Neuron (in vitro differentiated cells): Measurements from ENCODE around the gene GET4.
"Not testable (repeated sequence)": the region's sequence is repeated elsewhere in the genome, so short reads cannot be mapped to it uniquely, and the experiment has no call there.

ENCODE experiments used
- H2AFZ ChIP-seq: one replicate; pipeline ENCODE4 v1.6.1; 2013; ENCODE audit warnings: low read depth, mild to moderate bottlenecking, inconsistent platforms, low read length, moderate library complexity
- H3K27me3 ChIP-seq: one replicate; pipeline ENCODE4 v1.6.1; 2013; ENCODE audit warnings: low read length; ENCODE audit not compliant: insufficient read depth
- H3K36me3 ChIP-seq: one replicate; pipeline ENCODE4 v1.6.1; 2013; ENCODE audit warnings: low read length; ENCODE audit not compliant: insufficient read depth
- H3K4me1 ChIP-seq: one replicate; pipeline ENCODE4 v1.6.1; 2013; ENCODE audit warnings: low read length; ENCODE audit not compliant: insufficient read depth
- H3K4me3 ChIP-seq: 2 replicates; pipeline ENCODE4 v1.5.1; 2013; ENCODE audit warnings: mild to moderate bottlenecking, low read length, moderate library complexity
- H3K9me3 ChIP-seq: one replicate; pipeline ENCODE4 v1.6.1; 2013; ENCODE audit warnings: low read length

The GET4 gene

DNA sequence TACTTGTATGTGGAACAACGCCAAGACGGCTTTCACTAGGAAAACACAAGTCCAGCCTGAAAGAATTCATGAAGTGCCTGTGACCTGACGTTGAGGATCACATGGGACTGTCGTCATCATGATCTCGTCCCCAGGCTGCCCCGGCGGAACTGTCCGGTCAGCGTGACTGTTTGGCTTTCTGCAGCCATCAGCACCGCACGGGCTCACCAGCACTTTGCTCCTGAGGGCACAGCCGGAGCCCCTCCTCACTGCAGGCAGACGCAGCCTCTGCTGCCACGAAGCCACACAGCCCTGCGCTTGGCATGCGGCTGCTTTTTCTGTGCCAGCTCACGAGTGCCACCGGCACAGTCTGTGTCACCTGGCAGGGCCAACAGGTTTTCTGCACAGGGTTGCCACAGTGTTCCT is 9.4 kb upstream of the GET4 start:
- Histone ChIP-seq H3K36me3 (peaks cover 60% of the 10 kb centered on the region), H3K27me3 (no peaks in the 10 kb centered on the region), H3K4me3 (no peak overlapping the region), H2AFZ (no peak overlapping the region), H3K4me1 (no peaks in the 10 kb centered on the region), H3K9me3 (peaks cover 4% of the 10 kb centered on the region)

DNA sequence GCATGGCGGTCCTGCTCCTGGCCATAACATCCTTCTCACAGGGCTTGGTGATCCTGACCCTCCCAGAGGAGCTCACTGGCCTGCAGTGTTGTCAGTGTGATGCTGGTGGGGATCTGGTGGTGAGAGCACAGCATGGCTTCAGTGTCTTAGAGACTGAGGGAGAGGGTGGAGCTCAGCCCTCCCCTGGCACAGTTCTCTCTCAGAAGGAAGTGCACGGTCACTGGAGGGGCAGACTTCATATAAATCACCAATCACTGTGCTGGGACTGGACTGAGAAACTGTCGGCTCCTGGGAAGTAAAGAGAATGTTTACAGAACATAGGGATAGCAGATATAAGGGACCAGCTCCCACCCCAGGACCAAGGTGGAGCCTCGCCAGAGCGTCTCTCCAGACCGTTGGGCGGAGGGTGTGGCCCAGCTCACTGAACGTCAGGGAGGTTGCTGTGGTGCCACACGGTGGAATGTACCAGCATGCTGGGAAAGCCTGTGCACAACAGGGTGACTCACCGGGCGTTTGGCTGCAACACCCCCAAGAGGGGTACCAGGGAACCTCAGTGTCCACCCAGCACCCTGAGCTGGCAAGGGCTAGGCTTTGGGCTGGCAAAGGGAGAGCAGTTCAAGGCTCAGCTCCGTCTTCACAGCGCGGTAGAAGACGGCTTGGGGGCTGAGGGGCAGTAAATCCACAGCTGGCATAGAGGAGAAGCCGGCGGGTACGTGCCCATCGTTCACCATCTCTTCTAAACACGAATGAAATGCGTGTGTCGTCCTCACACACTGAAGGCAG is 8.8 kb upstream of the GET4 start:
- no peaks in the 10 kb centered on the region for H3K27me3 ChIP-seq
- no peak overlapping the region for H3K4me3 ChIP-seq
- peaks cover 60% of the 10 kb centered on the region for H3K36me3 ChIP-seq
- H3K4me1 ChIP-seq, result no peaks in the 10 kb centered on the region
- H3K9me3 ChIP-seq, result peaks cover 2% of the 10 kb centered on the region
- no peak overlapping the region for H2AFZ ChIP-seq

DNA sequence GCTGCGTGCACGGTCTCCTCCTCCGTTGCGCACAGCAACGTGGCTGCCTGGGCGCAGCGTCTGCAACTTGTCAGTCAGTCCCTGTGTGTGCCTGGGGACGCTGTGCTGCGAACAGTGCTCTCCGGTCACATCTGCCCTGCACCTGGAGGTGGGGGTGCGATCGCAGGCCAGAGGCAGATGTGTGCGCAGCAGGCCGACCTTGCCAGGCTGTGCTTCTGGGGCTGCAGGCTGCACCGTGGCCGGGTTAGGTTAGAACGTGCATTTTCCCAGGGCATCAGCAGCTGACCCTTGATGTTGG is 8.2 kb upstream of the GET4 start:
- H2AFZ ChIP-seq, result no peak overlapping the region
- peaks cover 59% of the 10 kb centered on the region for H3K36me3 ChIP-seq
- H3K4me3 ChIP-seq, result no peak overlapping the region
- H3K4me1 ChIP-seq, result no peaks in the 10 kb centered on the region
- H3K9me3 ChIP-seq, result peaks cover 2% of the 10 kb centered on the region
- H3K27me3 ChIP-seq, result no peaks in the 10 kb centered on the region

DNA sequence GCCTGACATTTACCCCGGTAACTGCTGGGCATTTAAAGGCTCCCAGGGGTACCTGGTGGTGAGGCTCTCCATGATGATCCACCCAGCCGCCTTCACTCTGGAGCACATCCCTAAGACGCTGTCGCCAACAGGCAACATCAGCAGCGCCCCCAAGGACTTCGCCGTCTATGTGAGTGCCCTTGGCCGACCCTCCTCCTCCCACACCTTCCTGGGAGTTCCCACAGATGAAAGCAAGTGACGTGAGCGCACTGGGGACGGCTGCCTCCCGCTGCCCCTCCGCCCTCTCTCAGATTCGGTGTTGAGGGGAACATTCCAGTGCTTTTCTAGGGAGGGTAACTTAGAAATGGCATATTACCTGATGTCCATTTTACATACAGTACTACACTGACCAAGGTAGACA is 7.0 kb upstream of the GET4 start:
- H3K36me3 ChIP-seq, result peaks cover 56% of the 10 kb centered on the region
- no peaks in the 10 kb centered on the region for H3K27me3 ChIP-seq
- peaks cover 2% of the 10 kb centered on the region for H3K9me3 ChIP-seq
- H3K4me3 ChIP-seq, result no peak overlapping the region
- no peak overlapping the region for H2AFZ ChIP-seq
- H3K4me1 ChIP-seq, result peaks cover 9% of the 10 kb centered on the region

DNA sequence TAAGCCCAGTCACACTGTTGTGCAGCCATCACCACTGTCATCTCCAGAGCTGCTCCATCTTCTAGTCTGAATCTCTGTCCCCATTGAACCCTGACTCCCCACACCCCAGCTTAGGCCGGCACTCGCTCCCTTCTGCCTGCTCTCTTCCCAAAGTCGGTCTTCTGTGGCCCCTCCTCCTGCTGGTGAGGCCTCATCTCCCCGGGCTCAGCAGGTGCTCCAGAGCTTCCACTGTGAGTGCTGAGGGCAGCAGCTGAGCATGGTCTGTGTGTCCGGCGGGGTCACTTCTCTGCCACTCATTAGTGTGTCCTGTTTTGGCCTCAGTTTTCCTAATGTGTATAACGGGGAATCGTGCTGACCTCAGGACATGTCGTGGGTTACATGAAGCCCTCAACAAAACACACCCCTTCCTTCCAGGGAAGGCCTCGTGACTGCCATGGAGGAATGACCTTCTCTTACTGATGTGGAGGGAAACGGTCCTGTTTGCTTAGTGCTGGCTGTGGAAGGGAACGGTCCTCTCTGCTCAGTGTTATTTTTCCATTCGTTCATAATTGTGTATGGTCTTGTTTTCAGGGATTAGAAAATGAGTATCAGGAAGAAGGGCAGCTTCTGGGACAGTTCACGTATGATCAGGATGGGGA is 4.3 kb upstream of the GET4 start:
- Histone ChIP-seq H3K36me3 (peaks cover 43% of the 10 kb centered on the region), H3K27me3 (no peaks in the 10 kb centered on the region), H3K4me3 (no peak overlapping the region), H2AFZ (no peak overlapping the region), H3K4me1 (peaks cover 10% of the 10 kb centered on the region), H3K9me3 (peaks cover 2% of the 10 kb centered on the region)

DNA sequence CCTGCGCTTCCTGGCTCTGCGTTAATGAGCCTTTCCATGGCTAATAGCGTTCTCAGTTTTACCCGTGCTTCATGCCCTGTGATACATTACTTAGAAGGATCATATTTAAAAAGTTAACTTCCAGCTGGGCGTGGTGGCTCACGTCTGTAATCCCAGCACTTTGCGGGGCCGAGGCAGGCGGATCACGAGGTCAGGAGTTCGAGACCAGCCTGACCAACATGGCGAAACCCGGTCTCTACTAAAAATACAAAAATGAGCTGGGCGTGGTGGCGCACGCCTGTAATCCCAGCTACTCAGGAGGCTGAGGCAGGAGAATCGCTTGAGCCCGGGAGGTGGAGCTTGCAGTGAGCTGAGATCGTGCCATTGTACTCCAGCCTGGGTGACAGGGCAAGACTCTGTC is 3.7 kb upstream of the GET4 start:
- H3K9me3 ChIP-seq, H3K4me3 ChIP-seq, H3K27me3 ChIP-seq, H2AFZ ChIP-seq: not testable (repeated sequence)
- Histone ChIP-seq H3K4me1 (peaks cover 10% of the 10 kb centered on the region), H3K36me3 (peaks cover 38% of the 10 kb centered on the region)

DNA sequence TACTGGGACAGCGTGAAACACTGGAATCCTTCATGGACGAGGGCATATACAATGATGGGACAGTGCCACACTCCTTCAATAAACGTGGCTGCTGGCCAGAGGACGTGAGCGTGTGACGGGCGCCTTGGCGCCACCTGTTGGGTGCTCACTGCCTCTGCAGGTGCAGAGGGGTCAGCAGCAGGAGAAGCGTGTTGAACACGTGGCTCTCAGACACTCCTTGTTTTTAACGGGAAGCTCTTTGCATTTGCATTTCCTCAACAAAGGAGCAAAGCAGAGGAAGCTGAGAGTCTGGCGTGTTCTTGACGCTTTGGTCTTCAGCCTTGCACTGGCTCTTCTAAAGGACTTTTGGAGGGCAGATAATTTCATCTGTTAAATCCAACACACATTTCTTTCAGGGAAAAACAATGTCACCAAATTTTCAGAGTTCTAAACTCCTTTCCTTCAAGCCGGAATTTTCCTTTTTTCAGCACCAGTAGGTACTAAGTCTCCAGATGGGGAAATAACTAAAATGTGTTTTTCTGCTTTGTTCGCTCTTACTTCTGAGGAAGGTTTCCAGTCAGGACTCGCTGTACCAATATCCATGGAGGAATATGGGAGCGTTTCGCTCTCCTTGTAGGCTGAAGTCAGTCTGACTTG is 2.9 kb upstream of the GET4 start:
- Histone ChIP-seq H3K9me3 (peaks cover 2% of the 10 kb centered on the region), H3K36me3 (peaks cover 32% of the 10 kb centered on the region), H2AFZ (no peak overlapping the region), H3K4me3 (no peak overlapping the region), H3K27me3 (no peaks in the 10 kb centered on the region), H3K4me1 (peaks cover 16% of the 10 kb centered on the region)

DNA sequence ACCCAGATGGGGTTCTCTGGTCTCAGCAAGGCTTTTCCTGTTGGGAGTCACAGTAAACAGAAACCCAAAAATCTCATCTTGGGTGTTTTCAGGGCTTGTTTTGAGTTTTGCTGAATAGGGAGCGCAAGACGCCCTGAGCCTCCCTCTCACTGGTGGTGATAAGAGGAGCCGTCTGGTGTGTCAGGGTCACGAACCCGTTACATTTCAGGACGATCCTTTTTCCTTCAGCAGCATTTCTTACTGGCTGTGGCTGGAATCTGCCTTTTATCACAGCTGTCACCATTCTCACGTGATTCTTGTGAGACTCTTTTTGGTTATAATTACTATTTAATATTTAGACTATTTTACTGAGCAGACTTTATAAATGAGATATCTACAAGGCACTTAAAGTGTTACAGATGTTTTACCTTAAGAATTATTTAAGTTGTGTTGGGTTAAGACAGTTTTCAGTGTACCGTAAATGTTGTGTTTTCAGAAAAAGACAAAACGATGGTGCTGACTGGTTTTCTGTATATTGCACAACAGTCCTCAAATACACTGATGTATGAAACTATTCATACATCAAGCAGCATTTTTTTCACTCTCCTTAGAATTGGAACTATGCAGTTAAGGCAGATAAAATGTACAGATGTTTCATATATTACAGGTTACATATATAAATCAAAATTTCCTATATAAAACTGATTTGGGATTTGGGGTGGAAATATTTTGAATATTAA is 2.2 kb upstream of the GET4 start:
- peaks cover 2% of the 10 kb centered on the region for H3K9me3 ChIP-seq
- H3K4me3 ChIP-seq, result no peak overlapping the region
- H3K36me3 ChIP-seq, result peaks cover 28% of the 10 kb centered on the region
- H3K4me1 ChIP-seq, result peaks cover 16% of the 10 kb centered on the region
- H2AFZ ChIP-seq, result no peak overlapping the region
- no peaks in the 10 kb centered on the region for H3K27me3 ChIP-seq

DNA sequence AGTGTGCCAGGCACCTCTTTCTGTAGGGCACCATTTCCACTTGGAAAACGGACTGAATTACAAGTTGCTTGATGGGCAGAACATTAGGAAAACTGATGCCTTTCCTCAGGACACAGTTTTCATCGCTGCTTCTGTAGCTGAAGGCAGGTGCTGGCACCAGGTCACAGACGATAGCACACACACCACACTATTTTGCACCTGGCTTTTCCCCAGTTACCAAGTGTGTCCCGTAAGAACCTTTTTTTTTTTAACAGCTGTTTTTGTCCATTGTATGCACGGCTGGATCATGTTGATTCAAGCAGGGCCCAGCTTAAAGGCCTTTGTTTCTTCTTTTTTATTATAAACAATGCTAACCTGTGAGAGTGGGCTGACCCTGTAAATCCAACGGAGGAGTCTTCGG is 1.3 kb upstream of the GET4 start:
- H2AFZ ChIP-seq, result no peak overlapping the region
- no peak overlapping the region for H3K4me3 ChIP-seq
- no peaks in the 10 kb centered on the region for H3K27me3 ChIP-seq
- H3K9me3 ChIP-seq, result no peaks in the 10 kb centered on the region
- peaks cover 16% of the 10 kb centered on the region for H3K4me1 ChIP-seq
- H3K36me3 ChIP-seq, result peaks cover 23% of the 10 kb centered on the region

DNA sequence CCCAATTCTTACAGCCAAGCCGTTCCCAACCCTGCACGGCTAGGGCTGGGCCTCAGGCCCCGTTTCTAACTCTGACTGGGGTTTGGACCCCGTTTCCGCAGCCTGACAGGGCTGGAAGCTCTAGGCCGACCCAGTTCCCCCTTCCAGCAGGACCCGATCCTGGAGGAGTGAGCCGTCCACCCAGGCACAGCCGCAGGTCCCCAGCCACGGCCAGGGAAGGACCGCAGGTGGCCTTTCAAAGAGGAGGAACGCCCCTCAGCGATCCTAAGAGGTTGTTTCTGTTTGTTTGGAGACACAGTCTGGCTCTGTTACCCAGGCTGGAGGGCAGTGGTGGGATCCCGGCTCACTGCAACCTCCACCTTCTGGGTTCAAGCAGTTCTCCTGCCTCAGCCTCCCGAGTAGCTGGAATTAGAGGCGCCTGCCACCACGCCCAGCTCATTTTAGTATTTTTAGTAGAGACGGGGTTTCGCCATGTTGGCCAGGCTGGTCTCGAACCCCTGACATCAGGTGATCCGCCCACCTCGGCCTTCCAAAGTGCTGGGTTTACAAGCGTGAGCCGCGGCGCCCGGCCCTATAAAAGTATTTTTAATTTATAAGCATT is 778 bp upstream of the GET4 start:
- Histone ChIP-seq H3K4me1 (peaks cover 16% of the 10 kb centered on the region), H3K27me3 (no peaks in the 10 kb centered on the region), H3K9me3 (no peaks in the 10 kb centered on the region), H2AFZ (no peak overlapping the region), H3K4me3 (no peak overlapping the region), H3K36me3 (peaks cover 20% of the 10 kb centered on the region)

DNA sequence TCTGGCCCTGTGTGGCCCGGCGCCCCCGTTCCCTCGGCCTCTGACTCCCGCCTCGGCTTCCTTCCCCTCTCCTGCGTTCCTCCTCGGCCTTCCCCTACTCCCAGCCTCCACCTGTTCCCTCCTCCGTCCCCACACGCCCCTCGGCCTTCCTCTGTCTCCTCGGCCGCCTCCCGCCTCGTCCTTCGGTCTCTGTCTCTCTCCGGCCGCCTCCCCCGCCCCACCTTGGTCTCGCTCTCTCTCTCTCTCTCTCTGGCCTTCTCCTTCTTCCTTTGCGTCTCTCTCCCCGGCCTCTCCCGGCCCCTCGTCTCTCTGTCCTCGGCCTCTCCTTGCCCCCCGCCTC is 588 bp downstream of the GET4 start:
- H3K4me1 ChIP-seq, result peaks cover 16% of the 10 kb centered on the region
- peaks cover 13% of the 10 kb centered on the region for H3K36me3 ChIP-seq
- no peaks in the 10 kb centered on the region for H3K27me3 ChIP-seq
- H3K4me3 ChIP-seq, result peak overlapping the region; percentile 71
- H3K9me3 ChIP-seq, result no peaks in the 10 kb centered on the region
- H2AFZ ChIP-seq, result no peak overlapping the region

DNA sequence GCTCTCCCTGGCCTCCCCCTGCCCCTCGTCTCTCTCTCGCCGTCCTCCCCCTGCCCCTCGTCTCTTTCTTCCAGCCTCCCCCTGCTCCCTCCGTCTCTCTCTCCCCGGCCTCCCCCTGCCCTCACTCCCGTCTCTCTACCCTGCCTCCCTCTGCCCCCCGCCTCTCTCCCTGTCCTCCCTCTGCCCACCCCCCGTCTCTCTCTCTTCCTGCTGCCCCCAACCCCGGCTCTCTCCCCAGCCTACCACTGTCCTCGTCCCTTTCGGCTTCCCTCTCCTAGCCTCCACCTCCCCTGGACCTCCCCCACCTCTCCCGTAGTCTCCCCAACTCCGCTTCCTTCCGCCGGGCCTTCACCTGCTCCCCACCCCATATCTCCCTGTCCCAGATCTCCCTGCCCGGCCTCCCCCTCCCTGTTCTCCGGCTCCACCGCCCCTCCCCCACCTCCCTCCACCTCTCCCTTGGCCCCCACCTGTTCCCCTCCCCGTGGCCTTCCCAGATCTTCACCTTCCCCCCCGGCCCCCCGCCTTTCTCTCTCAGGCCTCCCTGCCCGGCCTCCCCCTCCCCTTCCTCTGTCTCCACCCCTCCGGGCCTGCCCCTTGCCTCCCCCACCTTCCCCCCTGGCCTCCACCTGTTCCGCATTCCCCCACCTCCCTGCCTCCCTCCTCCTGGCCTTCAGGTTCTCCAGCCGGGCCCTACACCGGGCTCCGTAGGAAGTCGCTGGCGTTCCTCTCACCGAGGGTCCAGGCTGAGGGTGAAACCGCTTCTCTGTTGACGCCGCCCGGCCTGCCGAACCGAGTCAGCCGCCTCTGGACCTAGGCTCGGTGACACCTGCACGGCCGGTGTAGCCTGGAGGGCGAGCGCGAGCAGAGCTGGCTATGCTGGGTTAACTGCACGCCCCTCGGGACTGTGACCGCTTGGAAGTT is 1.2 kb downstream of the GET4 start:
- H3K36me3 ChIP-seq, result peaks cover 7% of the 10 kb centered on the region
- H3K27me3 ChIP-seq, result no peaks in the 10 kb centered on the region
- H3K9me3 ChIP-seq, result no peaks in the 10 kb centered on the region
- no peak overlapping the region for H2AFZ ChIP-seq
- peaks cover 16% of the 10 kb centered on the region for H3K4me1 ChIP-seq
- H3K4me3 ChIP-seq, result peak overlapping the region; percentile 71
